Right atrium auricular region (tissue), 2 donors: ENCODE data around the gene IP6K2. TPM values are rescaled to one million over a fixed set of nuclear protein-coding genes. Genes with fewer than 3 reads are reported as not detected.

ENCODE experiments used
- DNase-seq: peaks from one replicate; pipeline ENCODE4 v3.0.0-alpha.2; 2019; ENCODE audit warnings: low spot score
- H3K27ac ChIP-seq, 2 donors: fragments of 200-600 bp; sonication (generic); 1 replicate in 1 of 2; 2 replicates in 1 of 2; pipeline ENCODE4 v1.5.1; 2016 to 2019
- H3K27me3 ChIP-seq, 2 donors: fragments of 200-600 bp; sonication (generic); one replicate each; pipeline versions ENCODE4 v1.5.1 to v1.6.0; 2017 to 2019
- H3K36me3 ChIP-seq: fragments of 200-600 bp; sonication (generic); one replicate; pipeline ENCODE4 v1.5.1; 2016
- H3K4me1 ChIP-seq, 2 donors: fragments of 200-600 bp; sonication (generic); one replicate each; pipeline versions ENCODE4 v1.5.1 to v1.6.0; 2017 to 2019
- H3K4me3 ChIP-seq, 2 donors: fragments of 200-600 bp; sonication (generic); 1 replicate in 1 of 2; 2 replicates in 1 of 2; pipeline ENCODE4 v1.5.1; 2017 to 2019; ENCODE audit warnings: mild to moderate bottlenecking in 1 of 2, moderate library complexity in 1 of 2
- H3K9me3 ChIP-seq, 2 donors: fragments of 200-600 bp; sonication (generic); one replicate each; pipeline ENCODE4 v1.5.1; 2019
- total RNA-seq, 2 donors: library from RNA; depleted of rRNA; stranded (reverse); fragments of >200 nt; gene quantifications; one replicate each; pipeline ENCODE4 v1.1.0, GENCODE V29; 2016
- TF ChIP-seq, protein P1 (sequence below), 2 donors: fragments of 200-600 bp; sonication (generic); IDR thresholded peaks; one replicate each; pipeline ENCODE4 v1.5.1; 2019; ENCODE audit warnings: antibody characterized with exemption in 2 of 2

Gene IP6K2
- total RNA-seq, 2 donors from 2014 or later, result 35.7 to 39.6 TPM

DNA sequence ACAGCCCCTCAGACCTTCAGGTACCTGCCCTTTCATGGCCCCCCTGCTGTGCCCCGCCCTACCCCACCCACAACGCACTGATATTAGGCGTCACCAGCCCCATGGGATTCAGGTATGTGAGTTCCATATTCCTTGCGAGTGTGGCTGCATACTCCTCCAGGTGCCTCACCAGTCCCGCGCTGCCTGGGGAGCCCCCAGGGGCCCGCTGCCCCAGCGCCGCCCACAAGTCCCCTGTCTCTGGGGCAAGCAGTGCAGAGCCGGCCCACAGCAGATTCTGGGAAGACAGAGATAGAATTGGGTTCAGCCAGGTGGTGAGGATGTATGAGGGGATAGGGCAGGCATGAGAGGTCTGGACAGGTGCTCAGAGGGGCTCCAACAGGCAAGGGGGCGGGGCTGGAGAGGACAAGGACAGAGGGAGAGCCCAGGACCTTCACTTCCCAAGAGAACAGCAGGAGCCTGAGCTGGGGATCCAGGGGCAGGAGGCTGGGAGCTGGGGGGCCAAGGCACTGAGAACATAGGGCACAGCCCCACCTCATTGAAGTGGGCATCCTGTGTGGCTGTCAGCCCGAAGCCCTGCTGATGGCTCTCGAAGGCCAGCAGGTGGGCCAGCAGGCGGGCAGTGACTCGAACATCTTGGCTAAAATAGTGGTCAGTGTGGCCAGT, 68.7 kb downstream of the IP6K2 start:
- H3K27me3 ChIP-seq, result no peaks in the 10 kb centered on the region
- no peak overlapping the region for H3K4me3 ChIP-seq
- TF ChIP-seq, protein P1, sequence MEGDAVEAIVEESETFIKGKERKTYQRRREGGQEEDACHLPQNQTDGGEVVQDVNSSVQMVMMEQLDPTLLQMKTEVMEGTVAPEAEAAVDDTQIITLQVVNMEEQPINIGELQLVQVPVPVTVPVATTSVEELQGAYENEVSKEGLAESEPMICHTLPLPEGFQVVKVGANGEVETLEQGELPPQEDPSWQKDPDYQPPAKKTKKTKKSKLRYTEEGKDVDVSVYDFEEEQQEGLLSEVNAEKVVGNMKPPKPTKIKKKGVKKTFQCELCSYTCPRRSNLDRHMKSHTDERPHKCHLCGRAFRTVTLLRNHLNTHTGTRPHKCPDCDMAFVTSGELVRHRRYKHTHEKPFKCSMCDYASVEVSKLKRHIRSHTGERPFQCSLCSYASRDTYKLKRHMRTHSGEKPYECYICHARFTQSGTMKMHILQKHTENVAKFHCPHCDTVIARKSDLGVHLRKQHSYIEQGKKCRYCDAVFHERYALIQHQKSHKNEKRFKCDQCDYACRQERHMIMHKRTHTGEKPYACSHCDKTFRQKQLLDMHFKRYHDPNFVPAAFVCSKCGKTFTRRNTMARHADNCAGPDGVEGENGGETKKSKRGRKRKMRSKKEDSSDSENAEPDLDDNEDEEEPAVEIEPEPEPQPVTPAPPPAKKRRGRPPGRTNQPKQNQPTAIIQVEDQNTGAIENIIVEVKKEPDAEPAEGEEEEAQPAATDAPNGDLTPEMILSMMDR (IDR thresholded peaks at IDR 0.05), result no peak
- no peaks in the 10 kb centered on the region for H3K4me1 ChIP-seq
- no peaks in the 10 kb centered on the region for H3K36me3 ChIP-seq
- DNase-seq, result no peak
- H3K9me3 ChIP-seq, result no peaks in the 10 kb centered on the region
- H3K27ac ChIP-seq, result no peak overlapping the region

DNA sequence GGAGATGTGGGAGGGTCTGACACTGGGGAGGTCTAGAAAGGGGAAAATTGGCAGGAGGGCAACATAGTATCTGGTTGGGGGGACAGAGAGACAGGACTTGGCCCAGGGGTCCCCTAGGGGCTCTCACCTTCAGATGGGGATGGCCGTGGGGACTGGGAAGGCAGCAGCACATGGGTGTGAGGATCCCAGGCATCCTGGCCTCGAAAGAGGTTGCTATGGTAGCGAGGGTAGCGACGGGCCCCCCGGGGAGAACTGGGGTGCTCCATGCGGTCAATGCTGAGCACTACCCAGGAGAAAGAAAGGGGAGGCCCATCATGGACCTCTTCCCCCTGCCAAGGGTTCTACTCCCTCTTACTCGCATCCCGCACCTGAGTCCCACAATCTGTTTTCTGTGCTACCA, 69.3 kb downstream of the IP6K2 start:
- H3K27ac ChIP-seq, result no peak overlapping the region
- TF ChIP-seq, protein P1 (IDR thresholded peaks at IDR 0.05), result no peak
- H3K36me3 ChIP-seq, result no peaks in the 10 kb centered on the region
- H3K4me3 ChIP-seq, result no peak overlapping the region
- no peaks in the 10 kb centered on the region for H3K4me1 ChIP-seq
- no peaks in the 10 kb centered on the region for H3K9me3 ChIP-seq
- DNase-seq, result no peak
- H3K27me3 ChIP-seq, result no peaks in the 10 kb centered on the region

DNA sequence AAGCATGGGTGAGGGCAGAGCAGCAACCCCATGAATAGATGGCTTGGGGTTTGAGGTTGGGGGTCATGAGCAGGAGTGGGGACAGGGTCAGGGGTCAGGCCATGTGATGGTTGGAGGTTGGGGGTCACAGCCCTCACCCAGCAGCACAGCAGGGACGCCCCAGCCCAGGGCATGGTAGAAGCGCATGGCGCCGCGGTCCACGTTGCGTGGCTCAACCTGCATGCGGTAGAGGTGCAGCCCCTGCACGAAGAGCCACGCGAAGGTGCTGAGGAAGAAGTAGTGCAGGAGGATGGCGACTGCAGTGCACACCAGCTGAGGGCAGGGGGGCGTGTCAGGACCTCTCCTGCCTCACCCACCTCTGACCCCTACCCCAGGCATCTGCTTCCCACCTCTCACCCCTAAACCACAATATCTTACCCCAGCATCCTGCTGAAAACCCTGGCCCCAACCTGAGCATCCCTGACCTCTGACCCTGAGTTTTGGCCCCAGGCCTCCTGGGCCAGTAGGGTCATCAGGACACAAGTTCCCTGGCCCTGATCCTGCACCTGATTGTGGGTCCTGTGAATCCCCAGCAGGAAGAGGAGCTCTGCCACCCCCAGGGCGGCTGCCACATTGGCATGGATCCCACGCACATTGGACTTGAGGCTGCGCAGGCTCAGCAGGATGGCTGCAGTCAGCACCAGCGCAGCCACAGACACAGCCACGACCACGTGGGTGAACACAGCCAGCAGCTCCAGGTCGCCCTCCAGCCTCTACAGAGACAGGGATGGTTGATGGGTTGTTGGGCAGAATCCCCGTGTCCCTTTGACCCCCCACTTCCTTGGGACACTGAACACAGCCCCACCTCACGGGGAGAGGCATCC, 71.9 kb downstream of the IP6K2 start:
- no peaks in the 10 kb centered on the region for H3K4me1 ChIP-seq
- H3K27me3 ChIP-seq, result no peaks in the 10 kb centered on the region
- no peaks in the 10 kb centered on the region for H3K9me3 ChIP-seq
- no peak overlapping the region for H3K27ac ChIP-seq
- H3K4me3 ChIP-seq, result no peak overlapping the region
- no peaks in the 10 kb centered on the region for H3K36me3 ChIP-seq
- TF ChIP-seq, protein P1 (IDR thresholded peaks at IDR 0.05), result no peak
- DNase-seq, result no peak

DNA sequence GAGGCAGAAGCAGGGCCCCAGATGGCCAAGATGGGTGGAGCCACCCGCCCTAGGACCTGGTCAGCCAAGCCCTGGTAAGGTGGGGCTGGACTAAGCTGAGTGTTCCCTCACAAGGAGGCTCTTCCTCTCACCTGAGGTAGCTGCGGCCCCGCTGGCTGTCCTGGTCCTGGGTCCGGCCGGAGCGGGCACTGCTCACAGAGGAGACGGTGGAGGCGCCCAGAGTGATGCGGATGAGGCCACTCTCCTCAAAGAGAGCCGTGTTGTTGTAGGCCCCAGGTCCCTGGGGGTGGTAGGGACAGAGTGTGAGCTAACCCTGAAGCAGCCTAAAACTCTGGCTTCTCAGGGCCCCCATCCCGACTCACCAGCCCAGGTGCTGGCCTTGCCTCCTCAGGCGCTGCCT, 74.4 kb downstream of the IP6K2 start:
- H3K27ac ChIP-seq, result no peak overlapping the region
- H3K27me3 ChIP-seq, result no peaks in the 10 kb centered on the region
- H3K4me1 ChIP-seq, result no peaks in the 10 kb centered on the region
- TF ChIP-seq, protein P1 (IDR thresholded peaks at IDR 0.05), result no peak
- no peaks in the 10 kb centered on the region for H3K36me3 ChIP-seq
- no peak overlapping the region for H3K4me3 ChIP-seq
- no peak for DNase-seq
- no peaks in the 10 kb centered on the region for H3K9me3 ChIP-seq

DNA sequence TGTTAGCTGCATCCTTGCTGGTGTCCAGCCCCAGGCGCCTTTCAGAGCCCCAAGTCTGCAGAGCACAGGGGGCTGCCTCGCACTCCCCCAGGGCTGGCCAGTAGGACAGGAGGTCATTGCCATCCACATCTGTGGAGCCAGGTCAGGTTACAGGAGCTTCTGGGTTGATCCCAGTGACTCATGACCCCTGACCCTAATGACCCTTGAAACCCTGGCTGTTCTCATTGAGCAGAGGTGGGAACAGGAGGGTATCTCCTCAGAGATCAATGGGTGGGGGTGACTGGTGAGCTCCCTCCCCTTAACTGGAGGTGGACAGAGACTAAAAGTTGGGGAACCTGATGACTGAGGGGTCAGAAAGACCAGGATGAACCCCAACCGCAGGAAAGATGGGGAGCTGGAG, 75.6 kb downstream of the IP6K2 start:
- Histone ChIP-seq H3K27me3 (no peaks in the 10 kb centered on the region), H3K27ac (no peak overlapping the region), H3K4me3 (no peak overlapping the region), H3K9me3 (no peaks in the 10 kb centered on the region), H3K36me3 (no peaks in the 10 kb centered on the region), H3K4me1 (peaks cover 0 to 5% of the 10 kb centered on the region in 2 donors)
- DNase-seq, result no peak
- TF ChIP-seq, protein P1 (IDR thresholded peaks at IDR 0.05), result no peak
